GM19099 (cell line): Measurements from ENCODE around the gene TTC8.

Experiments used
- POLR2A ChIP-seq: IDR thresholded peaks from 3 replicates; pipeline ENCODE4 v1.6.1; 2011; ENCODE audit warnings: low read depth; ENCODE audit not compliant: insufficient read length; ENCODE audit errors: extremely low read depth

TTC8 gene

GRCh38 chr14:88848571-88848970, 24.1 kb downstream of the TTC8 start:
- TF ChIP-seq POLR2A, result no peak

- no peak for TF ChIP-seq POLR2A
Measured at GRCh38 chr14:88849716-88850115, 25.3 kb downstream of the TTC8 start.

GRCh38 chr14:88851587-88851986, 27.1 kb downstream of the TTC8 start:
- TF ChIP-seq POLR2A, result no peak

GRCh38 chr14:88852632-88853031, 28.2 kb downstream of the TTC8 start:
- no peak for TF ChIP-seq POLR2A

- TF ChIP-seq POLR2A, result no peak
Measured at GRCh38 chr14:88853129-88853528, 28.7 kb downstream of the TTC8 start.

GRCh38 chr14:88856786-88857366, 32.4 kb downstream of the TTC8 start:
- no peak for TF ChIP-seq POLR2A

GRCh38 chr14:88863167-88863566, 38.7 kb downstream of the TTC8 start:
- TF ChIP-seq POLR2A, result no peak

GRCh38 chr14:88864198-88864597, 39.7 kb downstream of the TTC8 start:
- TF ChIP-seq POLR2A, result no peak

GRCh38 chr14:88866305-88866704, 41.9 kb downstream of the TTC8 start:
- no peak for TF ChIP-seq POLR2A

GRCh38 chr14:88868558-88869159, 44.2 kb downstream of the TTC8 start:
- TF ChIP-seq POLR2A, result no peak

GRCh38 chr14:88870777-88871176, 46.3 kb downstream of the TTC8 start:
- TF ChIP-seq POLR2A, result no peak

- no peak for TF ChIP-seq POLR2A
Measured at GRCh38 chr14:88871429-88871828, 47.0 kb downstream of the TTC8 start.

- no peak for TF ChIP-seq POLR2A
Measured at GRCh38 chr14:88872976-88873375, 48.5 kb downstream of the TTC8 start.

- TF ChIP-seq POLR2A, result no peak
Measured at GRCh38 chr14:88877192-88877591, 52.7 kb downstream of the TTC8 start.

- no peak for TF ChIP-seq POLR2A
Measured at GRCh38 chr14:88879022-88879421, 54.6 kb downstream of the TTC8 start.

- TF ChIP-seq POLR2A, result no peak
Measured at GRCh38 chr14:88882236-88882635, 57.8 kb downstream of the TTC8 start.

GRCh38 chr14:88895116-88895515, 70.7 kb downstream of the TTC8 start:
- no peak for TF ChIP-seq POLR2A

GRCh38 chr14:88901189-88901588, 76.7 kb downstream of the TTC8 start:
- TF ChIP-seq POLR2A, result no peak

- no peak for TF ChIP-seq POLR2A
Measured at GRCh38 chr14:88901991-88902390, 77.5 kb downstream of the TTC8 start.
